ENCODE data around the gene KNDC1.

KNDC1 gene

DNA sequence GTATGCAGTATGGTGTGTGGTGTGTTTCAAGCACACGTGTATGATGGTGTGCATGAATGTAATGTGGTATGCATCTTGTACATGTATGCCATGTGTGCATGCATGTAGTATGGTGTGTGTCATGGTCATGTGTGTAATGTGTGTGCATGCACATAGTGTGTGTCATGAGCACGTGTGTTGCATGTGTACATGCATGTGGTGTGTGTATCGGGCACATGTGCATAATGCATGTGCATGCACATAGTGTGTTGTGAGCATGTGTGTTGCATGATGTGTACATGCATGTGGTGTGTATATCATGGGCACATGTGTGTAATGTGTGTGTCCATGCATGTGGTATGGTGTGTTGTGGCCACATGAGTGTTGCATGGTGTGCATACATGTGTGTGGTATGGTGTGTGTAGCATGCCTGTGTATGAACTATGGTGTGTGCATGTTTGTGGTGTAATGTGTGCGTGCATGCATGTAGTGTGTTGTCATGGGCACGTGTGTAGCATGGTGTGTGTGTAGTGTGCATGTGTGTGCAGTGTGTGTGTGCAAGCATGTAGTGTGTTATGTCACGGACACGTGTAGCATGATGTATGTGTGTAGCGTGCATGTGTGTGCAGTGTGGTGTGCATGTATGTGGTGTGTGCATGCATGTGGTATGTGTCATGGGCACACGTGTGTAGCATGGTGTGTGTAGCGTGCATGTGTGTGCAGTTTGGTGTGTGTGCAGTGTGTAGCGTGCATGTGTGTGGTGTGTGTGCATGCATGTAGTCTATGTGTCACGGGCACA lies 17.6 kb downstream of the KNDC1 start:
- Histone ChIP-seq H4K20me1 (ENCODE audit: insufficient read depth, low read length) (no peaks in the 10 kb centered on the region), H3K4me1 (ENCODE audit: low read length) (no peaks in the 10 kb centered on the region), H3K79me2 (ENCODE audit: low read length) (no peaks in the 10 kb centered on the region), H3K9me3 (ENCODE audit: insufficient read depth, low read length) (no peaks in the 10 kb centered on the region), H3K27me3 (ENCODE audit: low read depth, low read length) (no peaks in the 10 kb centered on the region), H3K36me3 (replicated peaks; ENCODE audit: low read depth, low read length) (no peaks in the 10 kb centered on the region), H3K4me2 (ENCODE audit: low read length) (no peak overlapping the region), H2AFZ (ENCODE audit: low read depth, low read length) (no peak overlapping the region), H3K9ac (ENCODE audit: low read length) (no peak overlapping the region), H3K4me3 (ENCODE audit: low read length) (no peak overlapping the region), H3K27ac (ENCODE audit: low read length) (no peak overlapping the region)
- TF ChIP-seq, protein P1, sequence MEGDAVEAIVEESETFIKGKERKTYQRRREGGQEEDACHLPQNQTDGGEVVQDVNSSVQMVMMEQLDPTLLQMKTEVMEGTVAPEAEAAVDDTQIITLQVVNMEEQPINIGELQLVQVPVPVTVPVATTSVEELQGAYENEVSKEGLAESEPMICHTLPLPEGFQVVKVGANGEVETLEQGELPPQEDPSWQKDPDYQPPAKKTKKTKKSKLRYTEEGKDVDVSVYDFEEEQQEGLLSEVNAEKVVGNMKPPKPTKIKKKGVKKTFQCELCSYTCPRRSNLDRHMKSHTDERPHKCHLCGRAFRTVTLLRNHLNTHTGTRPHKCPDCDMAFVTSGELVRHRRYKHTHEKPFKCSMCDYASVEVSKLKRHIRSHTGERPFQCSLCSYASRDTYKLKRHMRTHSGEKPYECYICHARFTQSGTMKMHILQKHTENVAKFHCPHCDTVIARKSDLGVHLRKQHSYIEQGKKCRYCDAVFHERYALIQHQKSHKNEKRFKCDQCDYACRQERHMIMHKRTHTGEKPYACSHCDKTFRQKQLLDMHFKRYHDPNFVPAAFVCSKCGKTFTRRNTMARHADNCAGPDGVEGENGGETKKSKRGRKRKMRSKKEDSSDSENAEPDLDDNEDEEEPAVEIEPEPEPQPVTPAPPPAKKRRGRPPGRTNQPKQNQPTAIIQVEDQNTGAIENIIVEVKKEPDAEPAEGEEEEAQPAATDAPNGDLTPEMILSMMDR (IDR thresholded peaks at IDR 0.05; ENCODE audit: low read depth, low read length) = no peak
- no peak for TF ChIP-seq EZH2phosphoT487 (IDR thresholded peaks at IDR 0.05; ENCODE audit: low read depth)

DNA sequence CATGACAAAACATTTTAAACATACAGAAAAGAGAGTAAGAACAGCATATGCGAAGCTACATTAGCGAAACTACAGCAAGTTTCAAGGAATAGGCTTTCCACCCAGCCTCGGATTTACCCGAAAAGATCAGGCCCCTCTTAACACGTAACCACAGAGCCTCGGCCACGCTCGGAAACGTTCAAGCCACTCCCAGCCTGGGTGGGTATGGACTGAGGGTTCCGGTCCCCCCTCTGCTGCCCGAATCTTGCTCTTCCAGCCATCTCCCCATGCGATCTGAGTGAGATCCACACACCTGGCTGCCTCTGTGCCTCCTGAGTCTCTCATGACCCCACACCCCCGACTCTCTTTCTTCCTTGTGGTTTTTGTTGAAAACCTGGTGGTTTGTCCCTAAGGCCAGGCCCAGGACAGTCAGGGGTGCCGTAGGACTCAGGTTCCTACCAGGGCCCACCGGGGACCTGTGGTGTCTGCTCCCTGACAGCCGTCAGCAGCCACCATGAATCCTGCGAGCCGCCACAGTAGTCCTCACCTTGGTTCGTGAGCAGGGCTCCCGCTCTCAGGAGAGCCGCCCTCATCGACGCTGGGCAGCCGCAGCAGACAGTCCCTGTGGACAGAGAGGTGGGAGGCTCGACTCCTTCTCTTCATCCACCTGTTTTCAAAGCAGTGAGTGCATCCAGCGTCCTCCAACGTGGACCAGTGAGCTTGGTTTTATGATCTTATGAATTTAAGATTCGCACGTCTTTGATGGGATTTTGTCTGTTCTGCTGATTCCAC lies 18.5 kb downstream of the KNDC1 start:
- no peaks in the 10 kb centered on the region for H3K79me2 ChIP-seq (ENCODE audit: low read length)
- H3K9ac ChIP-seq (ENCODE audit: low read length) = no peak overlapping the region
- H2AFZ ChIP-seq (ENCODE audit: low read depth, low read length) = no peak overlapping the region
- no peak overlapping the region for H3K27ac ChIP-seq (ENCODE audit: low read length)
- TF ChIP-seq, protein P1 (IDR thresholded peaks at IDR 0.05; ENCODE audit: low read depth, low read length) = no peak
- no peak for TF ChIP-seq EZH2phosphoT487 (IDR thresholded peaks at IDR 0.05; ENCODE audit: low read depth)
- no peaks in the 10 kb centered on the region for H3K36me3 ChIP-seq (replicated peaks; ENCODE audit: low read depth, low read length)
- no peaks in the 10 kb centered on the region for H3K4me1 ChIP-seq (ENCODE audit: low read length)
- H3K27me3 ChIP-seq (ENCODE audit: low read depth, low read length) = no peaks in the 10 kb centered on the region
- H3K9me3 ChIP-seq (ENCODE audit: insufficient read depth, low read length) = no peaks in the 10 kb centered on the region
- H3K4me3 ChIP-seq (ENCODE audit: low read length) = no peak overlapping the region
- H3K4me2 ChIP-seq (ENCODE audit: low read length) = no peak overlapping the region
- H4K20me1 ChIP-seq (ENCODE audit: insufficient read depth, low read length) = no peaks in the 10 kb centered on the region

DNA sequence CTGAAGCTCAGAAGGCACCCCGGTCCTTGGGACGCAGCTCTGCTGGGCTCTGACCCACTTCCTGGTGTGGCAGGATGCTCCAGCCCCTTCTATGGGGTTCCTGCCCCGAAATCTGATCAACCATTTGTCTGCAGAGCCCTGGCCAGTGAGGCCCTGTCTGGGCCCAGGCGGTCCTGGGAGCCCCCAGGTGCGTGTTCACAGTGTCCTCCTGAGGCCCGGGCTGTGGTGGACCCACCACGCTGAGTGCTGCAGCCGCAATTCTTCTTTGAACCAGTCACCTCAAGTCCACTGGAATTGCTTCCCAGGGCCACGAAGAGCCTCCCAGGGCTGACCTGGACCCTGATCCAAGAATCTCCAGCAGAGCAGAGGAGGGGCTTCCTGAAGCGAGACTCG lies 19.1 kb downstream of the KNDC1 start:
- Histone ChIP-seq H2AFZ (ENCODE audit: low read depth, low read length) (no peak overlapping the region), H3K4me2 (ENCODE audit: low read length) (no peak overlapping the region), H3K4me1 (ENCODE audit: low read length) (no peaks in the 10 kb centered on the region), H3K27me3 (ENCODE audit: low read depth, low read length) (no peaks in the 10 kb centered on the region), H3K36me3 (replicated peaks; ENCODE audit: low read depth, low read length) (no peaks in the 10 kb centered on the region), H3K79me2 (ENCODE audit: low read length) (no peaks in the 10 kb centered on the region), H4K20me1 (ENCODE audit: insufficient read depth, low read length) (no peaks in the 10 kb centered on the region), H3K4me3 (ENCODE audit: low read length) (no peak overlapping the region), H3K9ac (ENCODE audit: low read length) (no peak overlapping the region), H3K27ac (ENCODE audit: low read length) (no peak overlapping the region), H3K9me3 (ENCODE audit: insufficient read depth, low read length) (no peaks in the 10 kb centered on the region)
- TF ChIP-seq, protein P1 (IDR thresholded peaks at IDR 0.05; ENCODE audit: low read depth, low read length) = no peak
- TF ChIP-seq EZH2phosphoT487 (IDR thresholded peaks at IDR 0.05; ENCODE audit: low read depth) = no peak

DNA sequence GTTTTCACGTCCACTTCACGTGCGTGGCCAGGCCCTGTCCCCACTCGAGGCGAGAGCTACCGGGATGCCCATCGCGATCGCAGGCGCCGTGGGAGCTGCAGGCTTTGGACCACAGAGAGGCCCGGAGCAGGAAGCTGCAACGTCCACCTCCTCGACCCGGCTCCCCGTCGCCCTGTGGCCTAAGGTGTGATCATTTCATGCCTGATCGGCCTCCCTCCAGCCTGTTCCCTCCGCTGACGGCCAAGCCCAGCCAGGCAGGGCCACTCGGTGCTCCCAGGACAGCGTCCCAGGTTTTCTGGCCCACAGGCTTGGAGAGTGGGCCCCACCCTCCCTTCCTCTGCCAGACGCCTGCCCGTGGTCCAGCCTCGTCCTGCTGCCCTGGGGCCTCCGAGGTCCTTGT lies 19.6 kb downstream of the KNDC1 start:
- Histone ChIP-seq H3K4me2 (ENCODE audit: low read length) (no peak overlapping the region), H3K4me1 (ENCODE audit: low read length) (no peaks in the 10 kb centered on the region), H3K27me3 (ENCODE audit: low read depth, low read length) (no peaks in the 10 kb centered on the region), H3K27ac (ENCODE audit: low read length) (no peak overlapping the region), H2AFZ (ENCODE audit: low read depth, low read length) (no peak overlapping the region), H3K36me3 (replicated peaks; ENCODE audit: low read depth, low read length) (no peaks in the 10 kb centered on the region), H3K79me2 (ENCODE audit: low read length) (no peaks in the 10 kb centered on the region), H4K20me1 (ENCODE audit: insufficient read depth, low read length) (no peaks in the 10 kb centered on the region), H3K4me3 (ENCODE audit: low read length) (no peak overlapping the region), H3K9ac (ENCODE audit: low read length) (no peak overlapping the region), H3K9me3 (ENCODE audit: insufficient read depth, low read length) (no peaks in the 10 kb centered on the region)
- no peak for TF ChIP-seq EZH2phosphoT487 (IDR thresholded peaks at IDR 0.05; ENCODE audit: low read depth)
- TF ChIP-seq, protein P1 (IDR thresholded peaks at IDR 0.05; ENCODE audit: low read depth, low read length) = no peak
